Loucy (cell line): Measurements from ENCODE around the gene TRAF4.

Experiments used
- H2AFZ ChIP-seq: fragments of 200-600 bp; sonication (generic); 2 replicates; pipeline ENCODE4 v1.6.0; 2016; ENCODE audit warnings: antibody characterized with exemption, mild to moderate bottlenecking, low read length, moderate library complexity
- H3F3A ChIP-seq: fragments of 200-600 bp; 2 replicates; pipeline ENCODE4 v1.6.0; 2016; ENCODE audit warnings: antibody characterized with exemption, low read depth, mild to moderate bottlenecking
- H3K27me3 ChIP-seq: fragments of 200-600 bp; sonication (generic); 2 replicates; pipeline ENCODE4 v1.6.1; 2014; ENCODE audit warnings: low read length, mild to moderate bottlenecking; ENCODE audit not compliant: insufficient read depth, poor library complexity, severe bottlenecking
- H3K36me3 ChIP-seq: fragments of 200-600 bp; sonication (generic); 2 replicates; pipeline ENCODE4 v1.6.1; 2016; ENCODE audit warnings: low read length; ENCODE audit not compliant: insufficient read depth
- H3K4me1 ChIP-seq: fragments of 200-600 bp; sonication (generic); 2 replicates; pipeline ENCODE4 v1.5.1; 2014; ENCODE audit warnings: low read length, mild to moderate bottlenecking; ENCODE audit not compliant: insufficient read depth, poor library complexity, severe bottlenecking
- H3K4me2 ChIP-seq: fragments of 200-600 bp; sonication (generic); 2 replicates; pipeline ENCODE4 v1.6.0; 2014; ENCODE audit warnings: antibody characterized with exemption, low read length, low read depth, mild to moderate bottlenecking; ENCODE audit not compliant: poor library complexity, severe bottlenecking
- H3K4me3 ChIP-seq: fragments of 200-600 bp; sonication (generic); 2 replicates; pipeline ENCODE4 v1.5.1; 2014; ENCODE audit warnings: low read length, mild to moderate bottlenecking, mixed read lengths; ENCODE audit not compliant: poor library complexity, severe bottlenecking
- H3K79me2 ChIP-seq: fragments of 200-600 bp; sonication (generic); 2 replicates; pipeline ENCODE4 v1.6.1; 2014; ENCODE audit warnings: low read length; ENCODE audit not compliant: insufficient read depth
- H3K9ac ChIP-seq: fragments of 200-600 bp; sonication (generic); 2 replicates; pipeline ENCODE4 v1.6.0; 2014; ENCODE audit warnings: mild to moderate bottlenecking, low read depth, low read length, moderate library complexity; ENCODE audit not compliant: poor library complexity, severe bottlenecking
- H3K9me2 ChIP-seq: fragments of 200-600 bp; sonication (generic); replicated peaks from 2 replicates; pipeline ENCODE4 v1.6.1; 2016; ENCODE audit warnings: low read depth, low read length, mixed read lengths
- H3K9me3 ChIP-seq: fragments of 200-600 bp; sonication (generic); 2 replicates; pipeline ENCODE4 v1.6.1; 2014; ENCODE audit warnings: mild to moderate bottlenecking, antibody characterized with exemption, low read length, low read depth; ENCODE audit not compliant: insufficient read depth
- H4K20me1 ChIP-seq: fragments of 200-600 bp; sonication (generic); 2 replicates; pipeline ENCODE4 v1.6.0; 2014; ENCODE audit warnings: antibody characterized with exemption, low read length, mild to moderate bottlenecking; ENCODE audit not compliant: insufficient read depth, poor library complexity, severe bottlenecking
- CTCF ChIP-seq: fragments of 200-600 bp; sonication (generic); conservative IDR thresholded peaks from 2 replicates; pipeline ENCODE4 v1.5.1; 2014; ENCODE audit warnings: mild to moderate bottlenecking, antibody characterized with exemption, low read length
- EZH2phosphoT487 ChIP-seq: fragments of 200-600 bp; IDR thresholded peaks from 2 replicates; pipeline ENCODE4 v1.6.1; 2018; ENCODE audit warnings: antibody characterized with exemption, mild to moderate bottlenecking, moderate library complexity, borderline replicate concordance

TRAF4 gene

GRCh38 chr17:28700830-28701492 lies 42.9 kb upstream of the TRAF4 start:
- Histone ChIP-seq H3K4me1 (no peaks in the 10 kb centered on the region), H2AFZ (no peak overlapping the region), H4K20me1 (no peaks in the 10 kb centered on the region), H3F3A (no peaks in the 10 kb centered on the region), H3K36me3 (peaks cover 79% of the 10 kb centered on the region; the same call in 1 of the 2 replicates), H3K9me3 (no peaks in the 10 kb centered on the region), H3K9ac (no peak overlapping the region), H3K9me2 (no peaks in the 10 kb centered on the region), H3K79me2 (no peaks in the 10 kb centered on the region), H3K4me3 (no peak overlapping the region), H3K4me2 (no peak overlapping the region), H3K27me3 (no peaks in the 10 kb centered on the region)
- no peak for TF ChIP-seq CTCF
- no peak for TF ChIP-seq EZH2phosphoT487

- no peak overlapping the region for H3K4me3 ChIP-seq
- H3K9me2 ChIP-seq: no peaks in the 10 kb centered on the region
- TF ChIP-seq EZH2phosphoT487 (no peak), CTCF (no peak)
- H3K9ac ChIP-seq: no peak overlapping the region
- peaks cover 68% of the 10 kb centered on the region; the same call in 1 of the 2 replicates for H3K36me3 ChIP-seq
- H3F3A ChIP-seq: no peaks in the 10 kb centered on the region
- no peaks in the 10 kb centered on the region for H4K20me1 ChIP-seq
- no peak overlapping the region for H3K4me2 ChIP-seq
- H2AFZ ChIP-seq: no peak overlapping the region
- no peaks in the 10 kb centered on the region for H3K27me3 ChIP-seq
- H3K79me2 ChIP-seq: no peaks in the 10 kb centered on the region
- H3K9me3 ChIP-seq: no peaks in the 10 kb centered on the region
- no peaks in the 10 kb centered on the region for H3K4me1 ChIP-seq
These were observed 41.6 kb upstream of the TRAF4 start for GRCh38 chr17:28702026-28702751.

- H3K4me1 ChIP-seq: no peaks in the 10 kb centered on the region
- TF ChIP-seq CTCF (no peak), EZH2phosphoT487 (no peak)
- H3K9me3 ChIP-seq: no peaks in the 10 kb centered on the region
- H2AFZ ChIP-seq: no peak overlapping the region
- H3K27me3 ChIP-seq: no peaks in the 10 kb centered on the region
- H4K20me1 ChIP-seq: no peaks in the 10 kb centered on the region
- no peaks in the 10 kb centered on the region for H3F3A ChIP-seq
- H3K9me2 ChIP-seq: no peaks in the 10 kb centered on the region
- H3K4me3 ChIP-seq: no peak overlapping the region
- peaks cover 62% of the 10 kb centered on the region; the same call in 1 of the 2 replicates for H3K36me3 ChIP-seq
- no peak overlapping the region for H3K4me2 ChIP-seq
- H3K79me2 ChIP-seq: no peaks in the 10 kb centered on the region
- H3K9ac ChIP-seq: no peak overlapping the region
These were observed 41.1 kb upstream of the TRAF4 start for GRCh38 chr17:28702752-28703150.
